NCI-H146 (cell line): ENCODE results near the gene SLC12A5.
A peak's percentile ranks its signal among the peaks of the same experiment; 100 is the strongest.

Experiments
- DNase-seq: peaks from one replicate; lab custom pipeline; 2025; lab: John Stamatoyannopoulos, UW

SLC12A5 gene

GRCh38 chr20:46027245-46027853 is 1.7 kb upstream of the SLC12A5 start:
- DNase-seq = no peak

DNA sequence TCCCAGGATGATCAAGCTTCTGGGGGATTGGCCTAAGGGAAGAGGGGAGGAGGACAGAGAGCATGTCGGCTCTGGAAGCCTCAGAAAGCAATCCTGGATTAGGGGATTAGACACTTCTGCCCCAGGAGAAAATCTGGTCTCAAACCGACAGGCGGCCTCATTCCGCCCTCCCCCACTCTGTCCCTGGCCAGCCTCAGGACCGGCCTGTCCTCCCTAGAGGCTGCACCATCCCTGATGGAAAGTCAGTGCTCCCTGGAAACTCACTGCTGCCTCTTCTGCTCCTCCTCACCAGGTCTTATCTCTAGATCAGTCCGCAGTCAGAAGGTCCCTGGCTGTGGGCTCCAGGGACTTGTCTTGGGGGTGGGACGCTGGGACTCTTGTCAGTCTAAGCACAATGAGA is 905 bp upstream of the SLC12A5 start:
- no peak for DNase-seq

- no peak for DNase-seq
These were observed 1.4 kb downstream of the SLC12A5 start for GRCh38 chr20:46030284-46031013.

DNA sequence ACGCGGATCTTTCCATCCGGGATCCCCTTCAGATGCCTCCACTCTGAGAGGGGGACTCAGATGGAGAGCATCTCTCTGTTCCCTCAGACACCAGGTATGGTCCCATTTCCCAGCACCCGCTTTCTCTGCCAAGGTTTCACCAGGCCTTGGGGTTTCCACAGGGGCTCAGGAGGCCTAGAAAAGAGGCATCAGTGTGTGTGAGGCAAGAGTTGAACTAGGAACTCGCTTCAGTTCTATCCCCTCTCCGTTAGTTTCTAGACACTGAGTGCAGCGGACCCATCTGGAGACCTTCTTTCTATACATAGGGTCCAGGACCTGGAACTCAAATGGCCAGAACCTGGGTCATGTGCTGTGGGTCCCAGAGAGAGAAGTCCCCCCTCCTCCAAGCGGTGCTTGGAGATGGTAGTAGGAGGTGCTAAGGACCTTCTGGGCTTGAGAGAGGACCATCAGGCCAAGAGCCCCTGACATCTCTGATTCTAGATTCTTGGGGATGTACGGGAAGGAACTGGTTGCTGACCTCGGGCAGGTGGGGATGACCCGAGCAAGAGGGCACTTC is 2.1 kb downstream of the SLC12A5 start:
- no peak for DNase-seq

DNA sequence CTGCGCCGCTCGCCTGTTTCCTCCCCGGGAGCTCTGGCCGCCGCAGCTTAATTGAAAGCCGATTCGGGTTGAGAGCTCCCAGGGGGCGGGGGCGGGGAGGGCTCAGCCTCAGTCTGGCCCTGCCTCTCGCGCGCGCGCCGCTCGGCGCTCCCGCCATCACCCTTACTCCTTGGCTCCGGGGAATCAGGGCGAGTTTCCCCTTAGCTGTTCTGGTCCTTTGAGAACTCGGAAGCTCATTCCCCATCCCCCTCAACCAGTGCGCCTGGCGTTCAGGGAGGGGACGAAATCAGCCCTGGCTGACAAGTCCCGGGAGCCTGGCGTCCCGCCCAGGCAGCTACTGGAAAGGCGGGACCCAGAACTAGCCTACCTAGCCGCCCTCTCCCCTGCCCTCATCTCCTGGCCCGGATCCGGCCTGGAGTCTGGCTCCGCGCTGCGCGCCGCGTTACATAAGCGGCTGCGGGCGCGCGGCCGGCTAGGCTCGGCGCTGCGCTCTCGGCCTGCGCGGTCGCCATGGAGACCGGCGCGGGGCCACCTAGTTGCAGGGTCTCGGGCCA is 2.8 kb downstream of the SLC12A5 start:
- peak; percentile 84 for DNase-seq

DNA sequence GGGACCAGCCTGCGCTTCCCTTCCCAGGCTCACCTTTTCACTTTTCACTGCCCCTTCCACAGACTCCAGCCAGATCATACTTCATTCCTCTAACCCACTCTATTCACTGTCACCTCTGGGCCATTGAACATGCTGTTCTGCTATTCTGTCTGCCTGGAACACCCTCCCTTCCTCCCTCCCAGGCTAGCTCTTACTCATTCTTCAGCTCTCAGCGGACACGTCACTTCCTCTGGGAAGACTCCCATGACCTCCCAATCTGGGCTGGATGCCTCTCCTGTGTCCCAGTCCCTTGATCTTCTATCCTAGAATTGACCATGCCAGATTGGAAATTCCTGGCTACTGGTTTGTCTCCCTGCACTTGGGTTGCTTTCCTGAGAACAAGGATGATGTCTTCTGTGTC is 5.0 kb downstream of the SLC12A5 start:
- no peak for DNase-seq

DNA sequence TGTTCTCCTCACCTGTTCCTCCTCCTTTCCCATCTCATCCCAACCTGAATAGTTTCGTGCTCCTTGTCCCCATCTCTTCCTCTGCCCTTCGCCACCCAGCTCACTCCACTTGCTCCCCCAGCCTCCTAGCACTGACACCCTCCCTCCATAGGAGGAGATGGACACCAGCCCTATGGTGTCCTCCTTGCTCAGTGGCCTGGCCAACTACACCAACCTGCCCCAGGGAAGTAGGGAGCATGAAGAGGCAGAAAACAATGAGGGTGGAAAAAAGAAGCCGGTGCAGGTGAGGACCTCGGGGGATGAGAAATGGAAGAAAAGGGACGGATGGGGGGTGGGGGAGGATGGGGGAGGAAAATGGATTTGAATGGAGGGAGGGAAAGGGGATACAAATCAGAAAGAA is 6.2 kb downstream of the SLC12A5 start:
- no peak for DNase-seq

GRCh38 chr20:46035713-46036112 is 6.7 kb downstream of the SLC12A5 start:
- no peak for DNase-seq

DNA sequence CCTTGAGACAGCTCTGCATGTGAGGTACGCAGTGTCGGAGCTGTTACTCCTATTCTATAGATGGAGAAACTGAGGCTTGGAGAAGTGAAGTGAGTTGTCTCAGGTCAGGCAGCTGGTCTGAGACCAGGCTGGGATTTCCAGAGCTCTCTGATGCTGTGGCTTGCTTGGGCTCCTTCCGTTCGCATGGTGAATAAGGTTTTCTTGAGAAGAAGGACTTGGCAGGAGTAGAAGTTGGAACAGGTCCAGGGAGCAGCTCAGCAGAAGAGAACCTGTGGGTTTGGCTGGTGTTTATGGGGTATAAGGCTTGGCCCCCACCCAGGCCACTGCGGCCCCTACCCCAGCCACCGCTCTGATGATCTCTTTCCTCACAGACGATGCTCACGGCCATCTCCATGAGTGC is 7.4 kb downstream of the SLC12A5 start:
- DNase-seq = no peak

DNA sequence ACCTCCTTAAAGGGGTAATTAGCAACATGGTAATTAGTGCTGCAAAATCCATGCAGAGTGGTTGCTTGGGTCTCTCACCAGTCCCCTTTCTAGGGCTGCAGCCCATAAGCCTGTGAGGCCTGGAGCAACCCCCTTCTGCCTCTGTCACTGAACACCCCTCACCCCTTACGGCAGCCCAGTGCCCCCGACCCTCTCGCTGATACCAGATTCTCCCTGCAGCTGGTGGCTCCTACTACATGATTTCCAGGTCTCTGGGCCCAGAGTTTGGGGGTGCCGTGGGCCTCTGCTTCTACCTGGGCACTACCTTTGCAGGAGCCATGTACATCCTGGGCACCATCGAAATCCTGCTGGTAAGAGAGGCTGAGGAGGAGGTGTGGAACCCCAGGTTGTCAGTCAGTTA is 8.0 kb downstream of the SLC12A5 start:
- DNase-seq = no peak

DNA sequence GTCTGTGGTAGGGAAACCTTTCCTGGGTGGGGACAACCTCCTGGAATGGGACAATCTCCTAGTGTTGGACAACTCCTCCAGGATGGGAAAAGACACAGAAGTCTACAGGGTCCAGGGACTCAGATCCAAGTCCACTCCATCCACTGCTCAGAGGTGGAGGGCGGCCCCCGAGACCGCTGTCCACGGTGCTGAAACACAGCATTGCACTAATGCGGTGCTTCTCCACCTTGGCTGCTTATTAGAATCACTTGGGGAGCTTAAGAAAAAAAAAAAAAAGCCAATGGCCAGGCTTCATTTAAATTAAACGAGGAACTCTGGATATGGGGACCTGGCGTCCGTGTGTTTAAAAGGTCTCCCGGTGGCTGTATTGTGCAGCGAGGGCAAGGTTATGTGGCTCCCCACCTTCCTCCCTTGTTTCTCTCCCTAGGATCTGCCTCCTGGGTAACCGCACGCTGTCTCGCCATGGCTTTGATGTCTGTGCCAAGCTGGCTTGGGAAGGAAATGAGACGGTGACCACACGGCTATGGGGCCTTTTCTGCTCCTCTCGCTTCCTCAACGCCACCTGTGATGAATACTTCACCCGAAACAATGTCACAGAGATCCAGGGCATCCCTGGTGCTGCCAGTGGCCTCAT is 12.0 kb downstream of the SLC12A5 start:
- peak; percentile 8 for DNase-seq

GRCh38 chr20:46043556-46043955 is 14.5 kb downstream of the SLC12A5 start:
- DNase-seq = no peak

GRCh38 chr20:46044896-46045295 is 15.9 kb downstream of the SLC12A5 start:
- DNase-seq = no peak

GRCh38 chr20:46046588-46047310 is 17.7 kb downstream of the SLC12A5 start:
- no peak for DNase-seq

DNA sequence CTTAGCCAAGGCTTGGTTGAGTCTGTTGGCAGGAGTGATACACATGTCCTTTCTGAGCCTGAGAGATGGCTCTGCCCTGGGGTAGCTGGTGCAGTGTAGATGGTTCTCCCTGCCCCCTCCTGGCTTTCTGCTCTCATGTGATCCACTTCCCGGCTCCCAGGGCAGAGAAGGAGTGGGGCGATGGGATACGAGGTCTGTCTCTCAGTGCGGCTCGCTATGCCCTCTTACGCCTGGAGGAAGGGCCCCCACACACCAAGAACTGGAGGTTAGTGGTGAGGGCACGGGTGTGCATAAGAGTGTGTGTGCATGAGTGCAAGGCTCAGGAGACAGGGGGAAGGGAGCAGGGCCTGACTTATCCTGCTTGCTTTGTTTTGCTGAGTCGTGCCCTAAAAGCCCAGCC is 18.8 kb downstream of the SLC12A5 start:
- no peak for DNase-seq

DNA sequence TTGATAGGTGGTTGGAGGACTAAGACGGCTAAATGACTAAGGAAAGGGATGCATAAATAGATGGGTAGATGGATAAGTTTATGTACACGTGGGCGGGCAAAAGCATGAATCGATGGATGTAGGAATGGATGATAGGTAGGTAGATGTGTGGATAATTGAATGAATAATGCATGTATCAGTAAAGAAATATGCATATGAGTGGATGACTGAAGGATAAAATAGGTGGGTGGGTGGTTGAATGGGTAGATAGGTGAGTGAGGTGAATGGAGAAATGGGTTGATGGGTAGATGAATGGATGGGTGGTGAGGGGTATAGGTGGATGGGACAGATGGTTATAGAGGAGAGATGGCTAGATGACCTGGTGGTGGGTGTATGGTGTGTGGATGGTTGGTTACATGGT is 20.2 kb downstream of the SLC12A5 start:
- no peak for DNase-seq

DNA sequence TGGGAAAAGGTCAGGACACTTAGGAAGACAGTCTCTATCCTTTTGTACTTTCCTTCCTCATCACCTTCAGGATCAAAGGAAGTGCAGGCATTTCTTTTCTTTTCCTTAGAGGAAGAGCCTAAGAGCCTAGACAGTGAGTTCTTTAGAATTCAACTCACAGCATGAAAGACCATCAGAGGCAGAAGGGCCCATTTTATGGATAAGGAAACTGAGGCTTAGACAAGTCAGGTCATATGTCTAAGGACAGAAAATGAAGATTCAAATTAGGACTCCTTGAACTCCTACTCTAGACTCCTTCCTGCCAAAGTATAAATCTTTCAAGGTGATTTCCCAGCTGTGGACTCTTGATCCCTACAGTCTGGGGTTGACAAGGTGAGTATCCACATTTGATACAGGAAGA is 20.8 kb downstream of the SLC12A5 start:
- no peak for DNase-seq

DNA sequence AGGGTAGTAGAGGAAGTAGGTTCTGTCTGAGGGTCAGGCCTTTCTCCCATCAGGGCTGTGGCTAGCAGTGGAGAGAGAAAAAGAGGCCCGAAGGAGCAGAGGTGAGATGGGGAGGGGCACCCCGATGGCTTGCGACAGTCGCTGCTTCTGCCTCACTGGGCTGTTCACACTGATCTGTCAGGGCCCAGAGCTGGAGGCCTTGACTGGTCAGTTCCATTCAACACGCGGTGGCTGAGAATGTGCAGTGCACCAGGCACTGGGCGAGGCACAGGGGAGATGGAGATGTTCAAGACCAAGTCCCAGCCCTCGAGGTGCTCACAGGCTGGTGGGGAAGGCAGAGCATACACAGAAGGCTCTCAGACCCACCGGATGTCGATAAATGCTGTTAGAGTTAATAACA is 21.4 kb downstream of the SLC12A5 start:
- DNase-seq = no peak

DNA sequence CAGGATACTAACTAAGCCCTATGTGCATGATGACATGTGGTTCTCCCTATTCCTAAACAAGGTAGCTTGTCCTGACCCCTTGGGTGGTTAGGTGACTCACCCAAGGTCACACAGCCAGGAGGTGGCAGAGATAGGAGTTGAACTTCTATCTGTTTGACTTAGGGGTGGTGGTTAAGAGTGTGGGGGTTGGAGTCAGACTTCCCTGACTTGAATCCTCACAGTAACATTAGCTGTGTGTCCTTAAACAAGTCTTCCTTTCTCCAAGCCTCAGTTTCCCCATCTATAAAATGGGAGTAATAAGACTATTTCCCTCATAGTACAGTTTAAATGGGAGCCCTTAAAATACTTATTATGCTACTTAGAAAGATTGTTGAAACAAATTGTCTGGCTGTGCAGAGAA is 21.9 kb downstream of the SLC12A5 start:
- DNase-seq = no peak

DNA sequence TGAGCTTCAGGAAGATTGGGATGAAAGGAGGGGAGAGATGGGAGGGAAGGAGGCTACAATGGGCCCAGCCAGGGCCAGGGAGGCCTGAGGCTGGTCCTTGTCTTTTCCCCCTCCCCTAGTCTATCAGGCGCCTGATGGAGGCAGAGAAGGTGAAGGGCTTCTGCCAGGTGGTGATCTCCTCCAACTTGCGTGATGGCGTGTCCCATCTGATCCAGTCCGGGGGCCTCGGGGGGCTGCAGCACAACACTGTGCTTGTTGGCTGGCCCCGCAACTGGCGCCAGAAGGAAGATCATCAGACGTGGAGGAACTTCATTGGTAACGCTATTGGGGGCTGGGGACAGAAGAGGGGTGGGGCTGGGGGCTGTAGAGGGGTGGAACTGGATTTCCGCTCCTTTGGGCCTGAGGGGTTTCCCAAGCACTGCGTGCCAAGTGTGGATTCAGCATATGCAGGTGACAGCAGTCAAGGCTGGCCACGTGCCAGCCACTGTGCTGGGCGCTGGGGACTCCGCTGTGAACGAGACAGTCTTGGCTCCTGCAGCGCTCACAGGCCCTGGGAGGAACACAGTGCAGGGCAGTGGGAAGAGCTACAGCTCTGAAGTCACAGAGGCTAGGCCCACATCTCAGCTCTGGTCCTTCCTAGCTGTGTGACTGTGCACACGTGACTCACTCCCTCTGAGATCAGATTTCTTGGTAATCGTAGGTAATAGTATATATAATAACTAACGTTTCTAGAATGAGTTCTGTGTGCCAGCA is 22.7 kb downstream of the SLC12A5 start:
- peak; percentile 19 for DNase-seq

- no peak for DNase-seq
These were observed 24.4 kb downstream of the SLC12A5 start for GRCh38 chr20:46053416-46053815.

GRCh38 chr20:46054606-46055005 is 25.6 kb downstream of the SLC12A5 start:
- no peak for DNase-seq
